ENCODE results near the gene SYNE1.

DNA sequence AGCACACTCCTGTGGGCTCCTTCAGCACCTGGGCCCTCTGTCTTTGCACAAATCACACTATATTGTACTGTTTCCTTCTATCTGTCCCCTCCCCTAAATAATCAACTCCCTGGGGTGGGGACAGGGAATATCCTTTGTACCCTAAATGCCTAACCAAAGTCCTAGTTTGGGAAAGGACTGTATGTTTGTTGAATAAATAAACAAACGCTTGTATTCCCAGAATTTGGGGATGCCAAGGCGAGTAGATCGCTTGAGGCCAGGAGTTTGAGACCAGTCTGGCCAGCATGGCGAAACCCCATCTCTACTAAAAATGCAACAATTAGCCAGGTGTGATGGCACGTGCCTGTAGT, 322.7 kb downstream of the SYNE1 start:
- TF ChIP-seq, protein P1, sequence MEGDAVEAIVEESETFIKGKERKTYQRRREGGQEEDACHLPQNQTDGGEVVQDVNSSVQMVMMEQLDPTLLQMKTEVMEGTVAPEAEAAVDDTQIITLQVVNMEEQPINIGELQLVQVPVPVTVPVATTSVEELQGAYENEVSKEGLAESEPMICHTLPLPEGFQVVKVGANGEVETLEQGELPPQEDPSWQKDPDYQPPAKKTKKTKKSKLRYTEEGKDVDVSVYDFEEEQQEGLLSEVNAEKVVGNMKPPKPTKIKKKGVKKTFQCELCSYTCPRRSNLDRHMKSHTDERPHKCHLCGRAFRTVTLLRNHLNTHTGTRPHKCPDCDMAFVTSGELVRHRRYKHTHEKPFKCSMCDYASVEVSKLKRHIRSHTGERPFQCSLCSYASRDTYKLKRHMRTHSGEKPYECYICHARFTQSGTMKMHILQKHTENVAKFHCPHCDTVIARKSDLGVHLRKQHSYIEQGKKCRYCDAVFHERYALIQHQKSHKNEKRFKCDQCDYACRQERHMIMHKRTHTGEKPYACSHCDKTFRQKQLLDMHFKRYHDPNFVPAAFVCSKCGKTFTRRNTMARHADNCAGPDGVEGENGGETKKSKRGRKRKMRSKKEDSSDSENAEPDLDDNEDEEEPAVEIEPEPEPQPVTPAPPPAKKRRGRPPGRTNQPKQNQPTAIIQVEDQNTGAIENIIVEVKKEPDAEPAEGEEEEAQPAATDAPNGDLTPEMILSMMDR (IDR thresholded peaks at IDR 0.05) = no peak
- TF ChIP-seq POLR2A (IDR thresholded peaks at IDR 0.05) = no peak
